ENCODE data around the gene ALDH1B1. TPM values are rescaled to one million over a fixed set of nuclear protein-coding genes. Genes with fewer than 3 reads are reported as not detected.

ALDH1B1 gene
- total RNA-seq, 5 donors from 2014 or later (not counting 1 experiment from before 2014, with no cell fraction given): 2.0 to 8.2 (median 5.2) TPM

GRCh38 chr9:38423973-38424843, 31.7 kb downstream of the ALDH1B1 start, which contains the start of gene IGFBPL1:
IGFBPL1 (minus strand) TSS chr9:38424454; CDS start chr9:38424424, 30 bp downstream.
- DNase-seq (no peak), ATAC-seq (replicated peaks in 1 of 4) (peak in 2 of 4 experiments; percentile 55 to 56)
- under 1% methylated on average over 110 of the region's 115 CpGs for WGBS (ENCODE audit: insufficient coverage)
- H3K4me1 Mint-ChIP-seq: peaks cover 2 to 11% (median 6%) of the 10 kb centered on the region in 3 donors
- H3K36me3 Mint-ChIP-seq: no peaks in the 10 kb centered on the region
- POLR2A ChIA-PET: no interaction called here
- Histone ChIP-seq H3K27ac (ENCODE audit: low read length) (no peak within 1 kb of the TSS), H3K4me3 (ENCODE audit: control insufficient read depth in 1 of 2, extremely low read depth in 1 of 2, low read length in 1 of 2) (peak within 1 kb of the TSS in 1 of 2 donors; percentile 41), H3K27me3 (replicated peaks in 1 of 2; ENCODE audit: control insufficient read depth in 2 of 2, extremely low read depth in 1 of 2, insufficient read depth in 2 of 2, low read length in 1 of 2) (peaks cover 10 to 42% of the 10 kb centered on the region in 2 experiments), H3K4me1 (ENCODE audit: control insufficient read depth in 1 of 2, extremely low read depth in 1 of 2, insufficient read depth in 2 of 2, low read length in 2 of 2) (peaks cover 0 to 3% of the 10 kb centered on the region in 2 experiments), H3K9me3 (no peaks in the 10 kb centered on the region), H3K36me3 (ENCODE audit: control insufficient read depth in 2 of 2, extremely low read depth in 1 of 2, insufficient read depth in 1 of 2, low read length in 1 of 2) (no peaks in the 10 kb centered on the region)
- no peaks in the 10 kb centered on the region for H3K9me3 Mint-ChIP-seq
- peaks cover 37 to 53% of the 10 kb centered on the region in 2 donors for H3K27me3 Mint-ChIP-seq
- no peak within 1 kb of the TSS for H3K27ac Mint-ChIP-seq
- peak within 1 kb of the TSS; percentile 36 to 61 (median 49) for H3K4me3 Mint-ChIP-seq
- CTCF ChIA-PET: no interaction called here

- Mint-ChIP-seq H3K27me3 (peaks cover 37 to 50% of the 10 kb centered on the region in 2 donors), H3K9me3 (no peaks in the 10 kb centered on the region), H3K4me1 (peaks cover 2 to 11% (median 6%) of the 10 kb centered on the region in 3 donors), H3K27ac (no peak overlapping the region), H3K4me3 (peak overlapping the region; percentile 8 to 44 (median 12)), H3K36me3 (no peaks in the 10 kb centered on the region)
- H3K9me3 ChIP-seq: no peaks in the 10 kb centered on the region
- H3K27ac ChIP-seq (ENCODE audit: low read length): no peak overlapping the region
- ChIA-PET CTCF (no interaction called here), POLR2A (no interaction called here)
- ATAC-seq (replicated peaks in 1 of 4): no peak
- DNase-seq: no peak
- H3K4me3 ChIP-seq (ENCODE audit: control insufficient read depth in 1 of 2, extremely low read depth in 1 of 2, low read length in 1 of 2): no peak overlapping the region
- H3K4me1 ChIP-seq (ENCODE audit: control insufficient read depth in 1 of 2, extremely low read depth in 1 of 2, insufficient read depth in 2 of 2, low read length in 2 of 2): peaks cover 0 to 3% of the 10 kb centered on the region in 2 experiments
- H3K27me3 ChIP-seq (replicated peaks in 1 of 2; ENCODE audit: control insufficient read depth in 2 of 2, extremely low read depth in 1 of 2, insufficient read depth in 2 of 2, low read length in 1 of 2): peaks cover 10 to 39% of the 10 kb centered on the region in 2 experiments
- WGBS (ENCODE audit: insufficient coverage): 45% methylated on average over 2 of the region's 4 CpGs
- H3K36me3 ChIP-seq (ENCODE audit: control insufficient read depth in 2 of 2, extremely low read depth in 1 of 2, insufficient read depth in 1 of 2, low read length in 1 of 2): no peaks in the 10 kb centered on the region
Observed at GRCh38 chr9:38424918-38425317, 32.4 kb downstream of the ALDH1B1 start.

GRCh38 chr9:38428062-38428461, 35.6 kb downstream of the ALDH1B1 start:
- POLR2A ChIA-PET: no interaction called here
- H3K4me1 ChIP-seq (ENCODE audit: control insufficient read depth in 1 of 2, extremely low read depth in 1 of 2, insufficient read depth in 2 of 2, low read length in 2 of 2): peaks cover 0 to 6% of the 10 kb centered on the region in 2 experiments
- H3K27ac Mint-ChIP-seq: no peak overlapping the region
- no peaks in the 10 kb centered on the region for H3K36me3 ChIP-seq (ENCODE audit: control insufficient read depth in 2 of 2, extremely low read depth in 1 of 2, insufficient read depth in 1 of 2, low read length in 1 of 2)
- peaks cover 8 to 23% (median 13%) of the 10 kb centered on the region in 3 donors for H3K4me1 Mint-ChIP-seq
- CTCF ChIA-PET: no interaction called here
- H3K36me3 Mint-ChIP-seq: no peaks in the 10 kb centered on the region
- ATAC-seq (replicated peaks in 1 of 4) (no peak), DNase-seq (no peak)
- no peak overlapping the region for H3K4me3 Mint-ChIP-seq
- H3K27me3 ChIP-seq (replicated peaks in 1 of 2; ENCODE audit: control insufficient read depth in 2 of 2, extremely low read depth in 1 of 2, insufficient read depth in 2 of 2, low read length in 1 of 2): peaks cover 10 to 28% of the 10 kb centered on the region in 2 experiments
- H3K27me3 Mint-ChIP-seq: peaks cover 22 to 23% of the 10 kb centered on the region in 2 donors
- no CpG with 5 or more reads among the region's 1 CpG for WGBS (ENCODE audit: insufficient coverage)
- no peaks in the 10 kb centered on the region for H3K9me3 ChIP-seq
- no peaks in the 10 kb centered on the region for H3K9me3 Mint-ChIP-seq
- no peak overlapping the region for H3K4me3 ChIP-seq (ENCODE audit: control insufficient read depth in 1 of 2, extremely low read depth in 1 of 2, low read length in 1 of 2)
- no peak overlapping the region for H3K27ac ChIP-seq (ENCODE audit: low read length)

- H3K9me3 ChIP-seq: no peaks in the 10 kb centered on the region
- no peak overlapping the region for H3K27ac ChIP-seq (ENCODE audit: low read length)
- ChIA-PET POLR2A (no interaction called here), CTCF (no interaction called here)
- Mint-ChIP-seq H3K27me3 (peaks cover 5 to 7% of the 10 kb centered on the region in 2 donors), H3K36me3 (no peaks in the 10 kb centered on the region), H3K4me1 (peaks cover 6 to 15% (median 13%) of the 10 kb centered on the region in 3 donors), H3K9me3 (no peaks in the 10 kb centered on the region), H3K27ac (no peak overlapping the region), H3K4me3 (no peak overlapping the region)
- H3K4me3 ChIP-seq (ENCODE audit: control insufficient read depth in 1 of 2, extremely low read depth in 1 of 2, low read length in 1 of 2): no peak overlapping the region
- no peaks in the 10 kb centered on the region for H3K36me3 ChIP-seq (ENCODE audit: control insufficient read depth in 2 of 2, extremely low read depth in 1 of 2, insufficient read depth in 1 of 2, low read length in 1 of 2)
- peaks cover 0 to 10% of the 10 kb centered on the region in 2 experiments for H3K27me3 ChIP-seq (replicated peaks in 1 of 2; ENCODE audit: control insufficient read depth in 2 of 2, extremely low read depth in 1 of 2, insufficient read depth in 2 of 2, low read length in 1 of 2)
- H3K4me1 ChIP-seq (ENCODE audit: control insufficient read depth in 1 of 2, extremely low read depth in 1 of 2, insufficient read depth in 2 of 2, low read length in 2 of 2): peaks cover 0 to 3% of the 10 kb centered on the region in 2 experiments
- no peak for ATAC-seq (replicated peaks in 1 of 4)
- no peak for DNase-seq
- WGBS (ENCODE audit: insufficient coverage): 50% methylated on average over 1 of the region's 4 CpGs
Observed at GRCh38 chr9:38431116-38431515, 38.6 kb downstream of the ALDH1B1 start.

- Mint-ChIP-seq H3K27ac (no peak overlapping the region), H3K27me3 (no peaks in the 10 kb centered on the region), H3K9me3 (no peaks in the 10 kb centered on the region), H3K36me3 (no peaks in the 10 kb centered on the region), H3K4me3 (no peak overlapping the region), H3K4me1 (peaks cover 6 to 15% (median 13%) of the 10 kb centered on the region in 3 donors)
- ChIA-PET POLR2A (no interaction called here), CTCF (interaction anchor here in 1 of 2 donors (1.1 to 1.2 kb wide), 2 partner anchors 519 to 522 kb away, joined by 5 to 6 read pairs; no protein-coding TSS in a partner anchor)
- DNase-seq (peak in 2 of 35 experiments; percentile 10 to 53), ATAC-seq (replicated peaks in 1 of 4) (no peak)
- H3K27ac ChIP-seq (ENCODE audit: low read length): no peak overlapping the region
- peaks cover 0 to 3% of the 10 kb centered on the region in 2 experiments for H3K4me1 ChIP-seq (ENCODE audit: control insufficient read depth in 1 of 2, extremely low read depth in 1 of 2, insufficient read depth in 2 of 2, low read length in 2 of 2)
- peaks cover 0 to 9% of the 10 kb centered on the region in 2 experiments for H3K27me3 ChIP-seq (replicated peaks in 1 of 2; ENCODE audit: control insufficient read depth in 2 of 2, extremely low read depth in 1 of 2, insufficient read depth in 2 of 2, low read length in 1 of 2)
- WGBS (ENCODE audit: insufficient coverage): 50% methylated on average over 2 of the region's 3 CpGs
- H3K36me3 ChIP-seq (ENCODE audit: control insufficient read depth in 2 of 2, extremely low read depth in 1 of 2, insufficient read depth in 1 of 2, low read length in 1 of 2): no peaks in the 10 kb centered on the region
- no peak overlapping the region for H3K4me3 ChIP-seq (ENCODE audit: control insufficient read depth in 1 of 2, extremely low read depth in 1 of 2, low read length in 1 of 2)
- H3K9me3 ChIP-seq: no peaks in the 10 kb centered on the region
Observed at GRCh38 chr9:38432922-38433510, 40.5 kb downstream of the ALDH1B1 start.

GRCh38 chr9:38434365-38434764, 41.9 kb downstream of the ALDH1B1 start:
- peaks cover 6 to 15% (median 13%) of the 10 kb centered on the region in 3 donors for H3K4me1 Mint-ChIP-seq
- peaks cover 0 to 10% of the 10 kb centered on the region in 2 experiments for H3K27me3 ChIP-seq (replicated peaks in 1 of 2; ENCODE audit: control insufficient read depth in 2 of 2, extremely low read depth in 1 of 2, insufficient read depth in 2 of 2, low read length in 1 of 2)
- H3K4me1 ChIP-seq (ENCODE audit: control insufficient read depth in 1 of 2, extremely low read depth in 1 of 2, insufficient read depth in 2 of 2, low read length in 2 of 2): peaks cover 0 to 3% of the 10 kb centered on the region in 2 experiments
- WGBS (ENCODE audit: insufficient coverage): no CpG with 5 or more reads among the region's 3 CpGs
- H3K27ac ChIP-seq (ENCODE audit: low read length): no peak overlapping the region
- ChIA-PET CTCF (interaction anchor here (0.6 to 0.8 kb wide), 2 partner anchors 321 to 526 kb away, joined by 3 read pairs; no protein-coding TSS in a partner anchor), POLR2A (no interaction called here)
- no peak for ATAC-seq (replicated peaks in 1 of 4)
- H3K27me3 Mint-ChIP-seq: peaks cover 0 to 7% of the 10 kb centered on the region in 2 donors
- H3K36me3 Mint-ChIP-seq: no peaks in the 10 kb centered on the region
- no peaks in the 10 kb centered on the region for H3K9me3 Mint-ChIP-seq
- H3K27ac Mint-ChIP-seq: no peak overlapping the region
- DNase-seq: no peak
- no peak overlapping the region for H3K4me3 ChIP-seq (ENCODE audit: control insufficient read depth in 1 of 2, extremely low read depth in 1 of 2, low read length in 1 of 2)
- no peaks in the 10 kb centered on the region for H3K36me3 ChIP-seq (ENCODE audit: control insufficient read depth in 2 of 2, extremely low read depth in 1 of 2, insufficient read depth in 1 of 2, low read length in 1 of 2)
- H3K4me3 Mint-ChIP-seq: no peak overlapping the region
- H3K9me3 ChIP-seq: no peaks in the 10 kb centered on the region
